ENCODE measurements around the gene MTERF4. TPM values are rescaled to one million over a fixed set of nuclear protein-coding genes. Genes with fewer than 3 reads are reported as not detected.

MTERF4 gene
- total RNA-seq, 1 donor = 36.5 TPM

- TF ChIP-seq CTCF (IDR thresholded peaks at IDR 0.05; ENCODE audit: insufficient read depth, low read length) = no peak
Measured at GRCh38 chr2:241088791-241089732, 13.0 kb downstream of the MTERF4 start.

GRCh38 chr2:241088376-241088775 lies 13.7 kb downstream of the MTERF4 start:
- DNase-seq (ENCODE audit: low read depth) = no peak
- H3K4me3 ChIP-seq (ENCODE audit: low read depth, low read length) = no peak overlapping the region
- no peak for TF ChIP-seq CTCF (IDR thresholded peaks at IDR 0.05; ENCODE audit: insufficient read depth, low read length)

More at GRCh38 chr2:241088791-241089732, 13.0 kb downstream of the MTERF4 start:
- no peak overlapping the region for H3K4me3 ChIP-seq (ENCODE audit: low read depth, low read length)
- DNase-seq (ENCODE audit: low read depth) = no peak

- TF ChIP-seq CTCF (IDR thresholded peaks at IDR 0.05; ENCODE audit: insufficient read depth, low read length) = no peak
- H3K4me3 ChIP-seq (ENCODE audit: low read depth, low read length) = no peak overlapping the region
- DNase-seq (ENCODE audit: low read depth) = no peak
Measured at GRCh38 chr2:241087420-241088268, 14.4 kb downstream of the MTERF4 start.

GRCh38 chr2:241084856-241085444 lies 17.1 kb downstream of the MTERF4 start:
- no peak overlapping the region for H3K4me3 ChIP-seq (ENCODE audit: low read depth, low read length)
- no peak for DNase-seq (ENCODE audit: low read depth)
- no peak for TF ChIP-seq CTCF (IDR thresholded peaks at IDR 0.05; ENCODE audit: insufficient read depth, low read length)

GRCh38 chr2:241083091-241083415 lies 19.0 kb downstream of the MTERF4 start:
- TF ChIP-seq CTCF (IDR thresholded peaks at IDR 0.05; ENCODE audit: insufficient read depth, low read length) = no peak
- H3K4me3 ChIP-seq (ENCODE audit: low read depth, low read length) = no peak overlapping the region
- DNase-seq (ENCODE audit: low read depth) = no peak

- no peak overlapping the region for H3K4me3 ChIP-seq (ENCODE audit: low read depth, low read length)
- DNase-seq (ENCODE audit: low read depth) = no peak
- no peak for TF ChIP-seq CTCF (IDR thresholded peaks at IDR 0.05; ENCODE audit: insufficient read depth, low read length)
Measured at GRCh38 chr2:241082341-241083090, 19.6 kb downstream of the MTERF4 start.
